Stimulated activated CD8-positive, alpha-beta memory T cell treated with anti-CD3 and anti-CD28 coated beads, Interleukin-12 subunit alpha, Interleukin-12 subunit beta, amount 100 ng/mL, for 1 hour (primary cell): ENCODE data around the gene IL21R.
"Not testable (repeated sequence)": the region's sequence is repeated elsewhere in the genome, so short reads cannot be mapped to it uniquely, and the experiment has no call there.

Experiments used
- DNase-seq: peaks from one replicate; pipeline ENCODE4 v3.0.0-alpha.2; 2020; ENCODE audit warnings: low read depth

The IL21R gene

DNA sequence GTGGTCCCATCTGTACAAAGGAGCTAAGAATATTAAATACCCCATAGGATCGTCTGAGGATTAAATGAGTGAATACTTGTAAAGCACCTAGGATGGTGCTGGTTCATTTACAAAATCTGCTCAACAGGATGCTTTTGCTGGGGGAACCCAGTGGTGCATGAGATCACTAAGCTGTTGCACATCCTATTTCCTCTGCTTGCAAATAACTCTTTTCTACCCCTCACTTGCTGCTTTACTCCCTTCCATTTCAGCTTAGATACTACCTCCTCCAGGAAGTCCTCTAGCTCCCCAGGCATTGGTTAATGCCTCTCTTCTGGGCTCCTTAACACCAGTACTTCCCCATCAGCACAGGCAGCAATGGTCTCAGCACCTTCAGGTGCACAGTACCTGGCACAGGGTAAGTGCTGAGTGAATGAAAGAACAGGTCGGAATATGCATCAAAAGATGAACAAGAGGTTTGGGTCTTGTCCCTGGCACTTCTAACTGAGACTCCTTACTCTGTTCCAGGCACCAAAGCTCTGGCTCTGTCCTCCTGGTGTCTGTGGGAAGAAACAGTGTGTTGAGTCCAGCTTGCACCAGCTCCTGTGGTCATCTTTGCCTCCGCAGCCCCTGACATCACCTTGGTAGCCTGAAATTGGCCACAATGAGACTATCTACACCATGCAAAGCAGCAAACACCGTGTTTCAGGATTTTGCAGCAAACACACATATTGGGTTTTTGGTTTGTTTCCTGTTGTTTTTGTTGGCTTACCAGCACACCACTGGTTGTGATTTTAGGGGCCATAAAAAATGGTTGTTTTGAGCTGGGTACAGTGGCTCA, 24.1 kb upstream of the IL21R start:
- no peak for DNase-seq

DNA sequence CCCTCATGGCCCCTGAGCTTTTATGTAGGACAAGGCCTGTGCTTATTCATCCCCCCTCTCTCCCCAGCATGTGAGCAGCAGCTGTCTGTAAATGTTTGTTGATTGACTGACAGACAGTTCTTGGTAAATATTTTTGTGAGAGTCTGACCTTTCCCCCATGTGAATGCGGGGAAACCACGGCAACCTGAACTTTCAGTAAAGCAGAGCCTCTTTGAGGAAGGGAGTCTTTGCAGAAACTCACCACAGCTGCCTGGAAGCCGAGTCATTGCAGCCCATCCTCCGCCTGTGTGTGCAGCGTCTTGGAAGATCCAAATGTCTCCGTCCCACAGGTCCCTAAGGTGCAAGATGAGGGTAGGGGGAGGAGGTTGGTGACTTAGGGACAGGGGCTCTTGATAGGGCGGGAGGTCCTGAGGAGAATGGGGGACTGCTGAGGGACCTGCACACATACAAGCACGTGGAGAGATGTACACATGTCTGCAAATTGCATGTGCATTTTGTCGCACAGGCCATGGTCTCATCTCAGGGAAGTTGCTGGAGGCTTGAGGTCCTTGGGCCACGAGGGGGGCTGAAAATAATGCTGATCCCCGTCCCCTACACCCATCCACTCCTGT, 23.0 kb upstream of the IL21R start:
- no peak for DNase-seq

DNA sequence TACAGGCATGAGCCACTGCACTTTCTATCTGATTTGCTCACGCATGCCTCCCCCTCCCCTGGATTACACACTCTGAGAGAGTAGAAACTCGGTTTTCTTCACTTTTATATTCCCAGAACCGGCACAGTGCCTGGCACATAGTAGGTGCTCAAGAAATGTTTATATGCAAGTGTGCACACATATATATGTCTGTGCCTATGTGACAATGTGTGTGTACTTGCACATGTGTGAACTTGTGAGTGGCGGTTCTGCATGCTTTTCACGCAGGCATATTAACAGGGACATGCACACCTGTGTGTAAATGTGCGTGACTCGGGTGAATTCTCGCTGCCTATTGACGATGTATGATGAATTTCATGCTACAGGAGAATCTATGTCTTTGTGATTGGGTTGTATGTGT, 22.1 kb upstream of the IL21R start:
- DNase-seq = no peak

DNA sequence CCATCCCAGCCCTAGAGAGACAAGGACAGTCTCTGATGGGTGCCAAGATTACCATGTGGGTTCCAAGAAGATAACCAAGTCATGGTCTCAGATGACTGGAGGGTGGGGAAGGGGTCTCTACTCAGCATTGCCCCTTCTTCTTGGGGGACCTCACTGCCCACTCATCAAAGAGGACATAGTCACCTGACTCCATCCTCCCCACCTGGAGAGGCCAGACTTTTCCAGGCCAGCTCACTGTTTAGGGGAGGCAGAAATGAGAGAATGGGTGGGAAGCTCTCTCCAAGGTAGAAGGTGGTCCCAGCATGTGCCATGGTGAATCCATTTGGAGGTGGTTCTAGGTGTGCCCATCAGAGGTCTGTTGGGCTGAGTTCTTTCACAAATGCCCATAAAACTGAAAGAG, 20.7 kb upstream of the IL21R start:
- DNase-seq = no peak

DNA sequence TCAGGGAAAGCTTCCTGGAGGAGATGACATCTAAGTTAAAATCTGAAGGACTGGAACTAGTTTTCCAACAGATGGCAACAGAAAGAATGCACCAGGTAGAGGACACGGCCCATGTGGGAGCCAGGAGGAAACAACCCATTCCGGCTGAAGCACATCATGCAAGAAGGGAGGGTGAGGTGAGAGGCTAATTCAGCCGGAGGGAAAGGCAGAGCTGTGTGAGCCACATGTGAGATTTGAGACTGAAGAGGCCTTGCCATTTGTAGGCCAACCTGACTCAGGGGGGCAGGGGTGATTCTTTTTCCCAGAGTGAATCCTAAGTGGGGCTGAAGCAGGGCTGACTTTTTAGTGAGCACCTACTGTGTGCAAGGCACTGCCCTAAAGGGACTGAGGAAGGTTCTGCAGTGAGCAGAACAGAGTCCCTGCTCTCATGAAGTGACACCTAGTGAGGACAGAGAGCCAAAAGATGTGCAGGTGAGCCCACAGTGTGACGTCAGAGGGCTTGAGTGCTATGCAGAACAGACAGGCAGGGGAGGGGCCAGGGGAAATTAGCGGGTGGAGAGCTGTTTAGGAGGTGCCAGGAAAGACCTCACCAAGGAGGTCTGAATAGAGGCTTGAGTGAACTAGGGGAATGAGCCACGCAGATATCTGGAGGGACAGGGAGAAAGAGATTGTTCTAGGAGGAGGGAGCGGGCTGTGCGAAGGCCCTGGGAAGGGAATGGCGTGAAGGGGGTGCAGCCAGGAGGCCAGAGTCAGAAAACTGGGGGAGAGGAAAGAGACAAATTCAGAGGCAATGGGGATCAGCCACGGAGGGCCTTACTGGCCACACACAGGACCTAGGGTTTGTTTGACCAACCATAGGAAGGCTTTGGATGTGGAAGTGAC, 19.8 kb upstream of the IL21R start:
- DNase-seq = no peak

DNA sequence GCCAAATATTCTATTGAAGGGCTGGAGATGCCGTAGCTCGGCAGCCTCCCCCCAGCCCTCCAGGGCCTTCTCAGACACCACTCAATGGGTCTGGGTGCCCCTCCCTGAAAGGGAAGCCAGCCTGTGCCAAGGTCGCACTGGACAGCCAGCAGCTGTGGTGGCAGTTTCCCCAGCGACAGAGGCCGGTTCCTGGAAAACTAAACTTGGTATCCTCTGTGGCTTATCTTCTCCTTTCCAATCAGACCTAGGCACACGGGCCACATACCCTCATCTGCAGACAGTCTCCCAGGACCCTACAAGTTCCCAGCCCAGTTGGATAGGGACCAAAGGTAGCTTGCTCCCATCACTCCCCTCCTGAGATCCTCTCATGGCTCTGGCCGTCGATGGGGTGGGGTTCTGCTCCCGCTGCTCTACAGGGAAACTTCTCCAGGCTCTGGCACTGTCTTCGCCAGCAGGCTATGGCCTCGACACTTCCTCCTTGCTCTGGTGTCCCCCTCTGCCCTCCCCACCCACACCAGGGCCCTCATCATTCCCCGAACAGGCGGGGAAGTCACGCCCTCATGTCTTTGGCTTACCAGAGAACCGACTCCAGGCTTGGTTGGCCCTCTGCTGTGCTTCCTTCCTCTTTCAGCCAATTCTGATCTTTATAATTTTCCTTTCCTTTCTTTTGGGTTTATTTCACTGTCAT, 18.3 kb upstream of the IL21R start:
- no peak for DNase-seq

DNA sequence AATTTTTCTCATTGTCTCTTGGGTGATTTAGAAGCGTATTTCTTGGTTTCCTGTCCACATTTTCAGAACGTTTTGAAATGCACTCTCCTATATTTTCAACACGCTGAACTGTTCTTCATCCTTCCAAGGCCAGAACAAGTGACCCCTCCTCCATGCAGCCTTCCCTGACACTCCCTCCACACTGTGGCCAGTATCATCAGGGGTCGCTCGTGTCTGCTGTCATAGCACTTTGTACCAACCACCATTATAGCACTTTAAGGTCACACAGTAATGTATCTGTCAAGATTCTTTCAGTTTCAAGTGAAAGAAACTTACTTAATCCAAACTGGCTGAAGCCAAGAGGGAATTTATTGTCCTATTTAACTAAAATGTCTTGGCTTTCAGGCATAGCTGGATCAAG, 17.5 kb upstream of the IL21R start:
- DNase-seq = no peak

DNA sequence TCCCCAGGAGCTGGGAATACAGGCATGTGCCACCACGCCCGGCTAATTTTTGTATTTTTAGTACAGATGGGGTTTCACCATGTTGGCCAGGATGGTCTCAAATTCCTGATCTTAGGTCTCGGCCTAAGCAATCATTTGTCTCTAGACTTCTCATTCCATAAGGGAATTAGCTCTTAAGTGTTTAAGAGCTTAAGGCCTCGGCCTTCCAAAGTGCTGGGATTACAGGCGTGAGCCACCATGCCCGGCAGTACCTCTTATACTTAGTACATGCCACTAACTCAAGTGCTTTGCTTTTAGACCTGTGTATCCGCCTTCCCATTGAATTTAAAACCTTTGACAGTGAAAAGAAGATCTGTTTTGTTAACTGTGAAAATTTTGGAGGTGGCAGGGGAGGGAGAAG, 16.6 kb upstream of the IL21R start:
- DNase-seq = no peak

DNA sequence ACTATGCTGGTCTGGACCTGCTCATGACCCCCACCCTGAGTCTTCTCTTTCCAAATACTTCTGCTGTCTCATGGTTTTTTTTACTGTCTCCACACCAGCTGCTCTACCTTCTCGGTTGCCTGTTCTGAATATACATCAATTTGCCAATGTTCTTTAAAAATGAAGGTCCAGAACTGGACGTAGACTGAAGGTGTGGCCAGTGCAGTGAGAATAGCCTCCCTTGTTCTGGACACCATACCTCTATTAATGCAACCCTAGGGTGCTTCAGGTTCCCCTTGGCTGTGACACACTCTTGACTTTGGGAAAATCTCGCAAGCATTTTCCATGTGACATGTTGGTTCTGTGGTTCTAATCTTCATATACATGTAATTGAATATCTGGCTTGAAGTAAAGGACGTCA, 15.3 kb upstream of the IL21R start:
- DNase-seq = no peak

DNA sequence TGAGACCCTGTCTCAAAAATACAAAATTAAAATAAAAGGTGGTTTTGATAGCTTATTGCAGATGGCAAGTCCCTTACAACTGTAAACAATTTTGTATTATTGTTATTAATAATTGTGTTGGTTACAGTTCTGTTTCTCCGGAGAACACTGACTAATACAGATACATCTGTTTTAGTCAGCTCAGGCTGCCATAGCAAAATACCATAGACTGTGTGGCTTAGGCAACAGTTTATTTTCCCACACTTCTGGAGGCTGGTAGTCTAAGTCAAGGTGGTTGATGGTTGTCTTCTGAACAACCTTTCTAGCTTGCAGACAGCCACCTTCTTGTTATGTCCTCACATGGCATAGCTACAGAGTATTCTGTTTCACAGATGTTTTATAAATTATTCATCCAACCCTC, 14.2 kb upstream of the IL21R start:
- no peak for DNase-seq

DNA sequence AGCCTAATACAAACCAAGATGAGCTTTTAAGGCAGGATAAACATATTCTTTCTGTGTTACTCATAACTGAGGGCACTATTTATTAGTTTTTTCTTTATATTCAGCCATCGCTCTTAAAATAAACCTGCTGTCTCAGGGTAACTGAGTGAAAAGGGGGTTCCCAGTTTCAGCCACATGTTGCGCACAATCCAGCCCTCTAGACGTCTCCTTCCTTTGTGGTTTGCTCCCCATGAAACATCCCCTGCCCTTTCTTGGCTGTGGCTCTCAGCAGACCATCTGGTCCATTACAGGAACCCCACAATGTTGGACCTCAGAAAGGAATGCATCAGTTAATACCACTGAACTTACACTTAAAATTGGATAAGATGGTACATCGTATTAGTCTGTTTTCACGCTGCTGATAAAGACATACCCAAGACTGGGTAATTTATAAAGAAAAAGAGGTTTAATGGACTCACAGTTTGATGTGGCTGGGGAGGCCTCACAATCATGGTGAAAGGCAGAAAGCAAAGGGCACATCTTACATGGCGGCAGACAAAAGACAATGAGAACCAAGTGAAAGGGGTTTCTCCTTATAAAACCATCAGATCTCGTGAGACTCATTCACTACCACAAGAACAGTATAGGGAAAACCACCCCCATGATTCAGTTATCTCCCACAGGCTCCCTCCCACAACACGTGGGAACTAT, 12.6 kb upstream of the IL21R start:
- no peak for DNase-seq

DNA sequence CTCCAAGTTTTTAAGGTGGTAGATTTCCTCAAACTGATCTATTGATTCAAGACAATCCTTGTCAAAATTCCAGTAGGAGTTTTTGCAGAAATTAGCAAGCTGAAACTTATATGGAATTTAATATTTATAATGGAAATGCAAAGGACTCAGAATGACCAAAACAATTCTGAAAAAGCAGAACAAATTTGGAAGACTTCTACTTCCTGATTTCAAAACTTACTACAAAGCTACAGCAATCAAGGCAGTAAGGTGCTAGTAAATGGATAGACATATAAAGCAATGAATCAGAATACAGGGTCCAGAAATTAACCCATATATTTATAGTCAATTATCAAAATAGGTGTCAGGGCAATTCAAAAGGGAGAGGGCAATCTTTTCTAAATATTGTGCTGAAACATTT, 11.8 kb upstream of the IL21R start:
- no peak for DNase-seq

DNA sequence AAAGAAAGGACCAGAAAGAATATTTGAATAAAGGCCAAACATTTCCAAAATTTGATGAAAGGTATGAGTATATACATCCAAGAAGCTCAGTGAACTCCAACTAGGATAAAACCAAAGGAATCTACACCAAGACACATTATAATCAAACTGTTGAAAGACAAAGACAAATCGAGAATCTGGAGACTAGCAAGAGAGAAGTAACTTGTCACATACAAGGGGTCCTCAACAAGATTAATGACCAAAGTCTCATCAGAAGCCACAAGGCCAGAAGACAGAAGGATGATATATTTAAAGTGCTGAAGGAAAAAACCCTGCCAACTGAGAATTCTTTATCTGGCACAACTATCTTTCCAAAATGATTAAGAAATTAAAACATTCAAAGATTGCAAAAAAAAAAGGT, 9.3 kb upstream of the IL21R start:
- no peak for DNase-seq

DNA sequence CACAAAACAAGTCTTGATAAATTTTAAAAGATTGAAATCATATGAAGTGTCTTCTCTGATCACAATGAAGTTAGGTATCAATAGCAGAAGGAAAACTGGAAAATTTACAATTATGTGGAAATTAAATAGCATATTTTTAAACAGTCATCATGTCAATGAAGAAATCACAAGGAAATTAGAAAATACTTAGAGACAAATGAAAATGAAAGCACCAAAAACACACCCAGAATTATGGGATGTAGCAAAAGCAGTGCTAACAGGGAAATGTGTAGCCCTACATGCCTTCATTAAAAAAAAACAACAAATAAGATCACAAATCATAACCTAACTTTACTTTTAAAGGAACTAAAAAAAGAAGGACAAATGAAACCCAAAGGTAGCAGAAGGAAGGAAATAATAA, 7.5 kb upstream of the IL21R start:
- DNase-seq = no peak

DNA sequence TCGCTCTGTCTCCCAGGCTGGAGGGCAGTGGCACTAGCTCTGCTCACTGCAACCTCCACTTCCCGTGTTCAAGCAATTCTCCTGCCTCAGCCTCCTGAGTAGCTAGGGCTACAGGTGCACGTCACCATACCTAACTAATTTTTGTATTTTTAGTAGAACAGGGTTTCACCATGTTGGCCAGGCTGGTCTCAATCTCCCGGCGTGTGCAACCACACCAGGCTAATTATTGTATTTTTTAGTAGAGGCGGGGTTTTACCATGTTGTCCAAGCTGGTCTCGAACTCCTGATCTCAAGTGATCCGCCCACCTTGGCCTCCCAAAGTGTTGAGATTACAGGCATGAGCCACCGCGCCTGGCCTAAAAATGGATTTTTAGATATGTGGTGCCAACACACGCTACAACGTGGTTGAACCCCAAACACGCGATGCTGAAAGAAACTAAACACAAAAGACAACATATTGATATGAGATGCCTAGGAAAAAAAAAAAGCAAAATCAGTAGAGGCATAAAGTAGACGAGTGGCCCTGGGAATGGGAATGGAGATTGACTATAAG, 3.6 kb upstream of the IL21R start:
- DNase-seq = not testable (repeated sequence)

DNA sequence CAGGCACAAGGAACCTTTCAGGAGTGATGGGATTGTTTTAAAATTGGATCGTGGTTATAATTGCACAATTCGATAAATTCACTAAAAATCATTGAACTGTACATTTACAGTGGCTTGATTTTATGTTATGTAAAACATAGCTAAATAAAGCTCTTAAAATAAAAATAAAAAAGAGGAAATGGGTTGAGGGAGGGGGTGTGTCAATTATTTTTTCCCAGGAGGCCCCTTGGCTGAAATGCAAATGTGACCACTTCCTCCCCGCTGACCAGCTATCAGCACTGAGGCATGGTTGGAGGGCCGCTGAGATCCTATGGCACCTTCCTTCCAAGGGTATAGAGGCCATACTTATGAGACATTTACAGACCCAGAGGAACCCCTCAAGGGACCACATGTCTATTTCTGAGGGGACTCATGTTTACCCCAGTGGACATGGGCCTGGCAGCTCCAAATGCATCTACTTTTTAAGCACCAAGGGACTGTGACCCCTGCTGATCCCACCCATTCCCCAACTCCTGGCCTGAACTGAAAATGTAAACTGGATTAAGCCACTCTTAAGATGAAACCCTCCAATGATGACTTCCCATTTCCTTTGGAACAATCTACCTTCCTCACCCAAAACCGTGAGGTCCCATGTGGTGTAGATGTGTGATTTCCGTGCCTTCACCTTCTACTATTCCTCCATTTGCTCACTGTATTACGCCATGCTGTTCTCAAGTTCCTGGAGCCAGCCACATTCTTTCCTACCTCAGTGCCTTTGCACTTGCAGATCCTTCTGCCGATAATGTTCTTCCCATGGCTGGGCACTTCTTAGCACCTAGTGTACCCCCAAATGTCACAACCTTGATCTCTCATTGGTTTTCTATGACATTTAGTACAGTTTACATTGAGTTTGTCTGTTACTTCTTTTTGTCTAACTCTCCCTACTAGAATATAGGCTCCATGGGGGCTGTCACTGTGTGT, 2.8 kb upstream of the IL21R start:
- no peak for DNase-seq

DNA sequence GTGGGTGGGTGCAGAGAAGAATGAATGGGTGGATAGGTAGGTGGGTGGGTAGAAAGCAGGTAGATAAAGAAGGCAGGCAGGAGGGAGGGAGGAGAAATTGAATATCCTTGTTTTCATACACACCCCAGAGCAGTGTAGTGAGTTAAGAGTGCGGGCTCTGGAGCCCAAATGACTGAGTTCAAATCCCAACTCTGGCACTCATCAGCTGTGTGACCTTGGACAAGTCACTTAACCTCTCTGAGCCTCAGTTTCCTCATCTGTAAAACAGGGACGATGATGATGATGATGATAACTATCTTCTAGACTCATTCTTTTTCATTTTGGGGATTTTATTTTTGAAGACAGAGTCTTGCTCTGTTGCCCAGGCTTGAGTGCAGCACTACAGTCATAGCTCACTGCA, 2.0 kb upstream of the IL21R start:
- DNase-seq = no peak

DNA sequence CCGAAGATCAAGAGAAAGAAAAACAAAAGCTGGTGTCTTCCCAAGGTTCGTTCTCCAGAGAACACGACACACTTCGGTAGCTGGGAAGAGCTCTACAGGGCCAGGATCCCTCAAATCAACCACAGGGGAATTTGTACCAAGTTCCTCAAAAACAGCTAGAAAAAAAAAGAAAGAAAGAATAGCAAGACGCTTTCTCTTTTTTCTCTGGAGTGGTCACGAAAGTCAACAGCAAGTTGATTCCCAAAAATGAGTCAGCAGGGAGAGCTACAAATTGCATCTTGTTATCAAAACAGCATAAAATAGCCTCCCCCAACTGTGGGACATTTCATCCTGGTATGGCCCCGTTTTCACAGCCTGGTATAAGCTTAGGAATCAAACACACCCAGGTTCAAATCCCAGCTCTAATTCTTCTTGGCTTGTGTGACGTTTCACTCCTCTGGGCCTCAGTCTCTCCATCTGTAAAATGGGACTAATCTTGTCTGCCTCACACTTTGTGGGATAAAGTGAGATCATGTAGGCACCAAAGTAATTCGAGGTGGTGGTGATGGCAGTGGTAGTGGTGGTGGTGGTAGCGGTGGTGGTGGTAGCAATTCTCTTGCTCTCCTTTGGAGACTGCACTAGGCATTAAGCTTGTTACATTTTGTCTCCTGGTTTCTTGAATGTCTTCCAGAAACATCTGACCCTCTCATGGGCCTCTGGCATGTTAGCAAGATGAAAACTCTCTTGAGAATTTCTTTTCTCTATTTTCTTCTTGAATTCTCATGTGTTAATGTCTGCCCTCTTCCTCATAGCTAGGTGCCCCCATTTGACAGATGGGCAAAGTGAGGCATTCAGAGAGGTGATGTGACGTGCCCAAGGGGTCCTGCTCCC, 988 bp upstream of the IL21R start:
- no peak for DNase-seq

DNA sequence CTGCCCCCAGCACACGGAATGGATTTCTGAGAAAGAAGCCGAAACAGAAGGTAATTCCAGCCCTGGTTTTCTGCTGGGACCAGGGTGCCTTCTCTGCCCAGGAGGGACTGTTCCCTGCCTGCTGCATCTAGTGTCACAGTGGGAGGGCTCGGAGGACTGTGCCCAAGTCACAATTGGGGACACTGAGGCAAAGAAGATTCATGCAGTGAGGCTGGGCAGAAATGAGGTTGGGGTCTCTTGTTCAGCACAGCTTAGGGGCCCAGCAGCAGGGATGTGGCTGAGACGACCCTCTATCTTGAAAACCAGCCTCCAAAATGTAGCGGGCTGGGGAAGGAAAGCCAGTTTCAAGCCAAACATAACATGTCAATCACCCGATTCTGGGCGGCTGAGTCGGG, 592 bp downstream of the IL21R start:
- no peak for DNase-seq
